ENCODE data around the gene COL18A1.

The COL18A1 gene

GRCh38 chr21:45390121-45390751, 14.7 kb upstream of the COL18A1 start:
- no peak overlapping the region for H3K4me2 ChIP-seq (ENCODE audit: insufficient read depth, low read length, poor library complexity, severe bottlenecking)
- H3K18ac ChIP-seq (ENCODE audit: low read length): peak overlapping the region; percentile 71
- no peak overlapping the region for H3K4me3 ChIP-seq (ENCODE audit: low read length in 2 of 2)
- H3K79me1 ChIP-seq (ENCODE audit: low read depth, low read length): no peaks in the 10 kb centered on the region
- peaks cover 0 to 79% (median 0%) of the 10 kb centered on the region in 3 experiments for H3K27me3 ChIP-seq (ENCODE audit: control insufficient read depth in 3 of 3, insufficient read depth in 3 of 3, low read depth in 1 of 3, low read length in 3 of 3)
- no peak overlapping the region for H3K9ac ChIP-seq (ENCODE audit: low read depth, low read length, poor library complexity)
- peak overlapping the region; percentile 3 for H2BK15ac ChIP-seq (ENCODE audit: low read length)
- H3K36me3 ChIP-seq (replicated peaks in 1 of 2; ENCODE audit: control insufficient read depth in 2 of 2, insufficient read depth in 2 of 2, low read length in 2 of 2): no peaks in the 10 kb centered on the region
- peaks cover 0 to 12% of the 10 kb centered on the region in 2 donors for H3K4me1 ChIP-seq (ENCODE audit: control insufficient read depth in 2 of 2, insufficient read depth in 1 of 2, low read depth in 1 of 2, low read length in 2 of 2)
- H2AK5ac ChIP-seq (ENCODE audit: low read depth, low read length): no peak overlapping the region
- peak overlapping the region; percentile 84 for H3K14ac ChIP-seq (ENCODE audit: low read length)
- no peak overlapping the region for H4K91ac ChIP-seq (ENCODE audit: low read depth, low read length, poor library complexity)
- no peak for DNase-seq (ENCODE audit: low spot score)
- H2BK120ac ChIP-seq (ENCODE audit: low read depth, low read length): no peak overlapping the region
- H3K9me3 ChIP-seq (replicated peaks in 1 of 2; ENCODE audit: control insufficient read depth in 2 of 2, insufficient read depth in 1 of 2, low read depth in 1 of 2, low read length in 2 of 2): no peaks in the 10 kb centered on the region
- no peak overlapping the region for H2BK5ac ChIP-seq (ENCODE audit: low read length)
- no peak overlapping the region for H2AFZ ChIP-seq (ENCODE audit: low read length)
- no peak overlapping the region for H4K8ac ChIP-seq (ENCODE audit: low read depth, low read length)
- no peak overlapping the region for H3K4ac ChIP-seq (ENCODE audit: low read length)
- no CpG with 5 or more reads among the region's 28 CpGs for WGBS, 2 donors (ENCODE audit: extremely low coverage in 2 of 2, insufficient read length in 2 of 2, insufficient replicate concordance in 1 of 2)
- no peak overlapping the region for H2BK12ac ChIP-seq (ENCODE audit: low read length)
- H3K27ac ChIP-seq (replicated peaks; ENCODE audit: low read length): no peak overlapping the region
- peak overlapping the region; percentile 66 for H3K23ac ChIP-seq (ENCODE audit: low read depth, low read length, poor library complexity)

DNA sequence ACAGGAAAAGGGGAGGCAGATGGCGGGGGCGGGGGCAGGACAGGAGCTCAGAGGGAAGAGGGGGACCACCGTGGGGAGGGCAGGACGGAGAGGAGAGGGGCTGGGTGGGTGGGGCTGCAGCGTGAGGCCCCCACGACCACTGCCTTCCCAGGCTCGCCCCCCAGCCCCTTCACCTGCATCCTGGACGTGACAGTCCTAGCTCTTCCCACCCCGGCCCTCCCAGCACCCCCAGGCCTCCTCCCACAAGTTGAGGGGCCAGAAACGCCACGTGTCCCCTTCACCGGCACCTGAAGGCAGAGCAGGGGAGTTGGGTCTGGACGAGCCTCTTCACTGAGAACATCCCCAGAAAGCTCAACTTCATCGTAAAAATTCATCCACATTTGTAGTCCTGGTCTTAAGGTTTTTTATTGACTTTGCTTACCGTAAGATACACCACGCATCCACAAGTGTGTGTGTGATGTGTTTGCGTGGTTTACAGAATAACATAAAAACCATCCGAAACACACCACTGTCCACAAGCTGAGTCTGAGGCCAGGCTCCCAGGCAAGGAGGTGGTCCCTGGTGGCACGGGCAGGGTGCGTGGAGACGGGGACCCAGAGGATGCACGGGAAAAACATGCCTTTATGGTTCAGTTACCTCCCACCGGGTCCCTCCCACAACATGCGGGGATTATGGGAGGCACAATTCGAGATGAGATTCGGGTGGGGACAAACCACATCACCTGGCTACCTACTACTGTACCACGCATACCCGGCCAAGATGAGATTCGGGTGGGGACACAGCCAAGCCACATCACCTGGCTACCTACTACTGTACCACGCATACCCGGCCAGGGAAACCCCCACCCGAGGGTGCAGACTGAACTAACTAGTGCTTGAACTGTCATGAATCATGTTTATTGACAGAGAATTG, 13.9 kb upstream of the COL18A1 start:
- H3K4me3 ChIP-seq (ENCODE audit: low read length in 2 of 2): no peak overlapping the region
- no peak overlapping the region for H2BK120ac ChIP-seq (ENCODE audit: low read depth, low read length)
- peak overlapping the region; percentile 25 for H2AK5ac ChIP-seq (ENCODE audit: low read depth, low read length)
- H3K14ac ChIP-seq (ENCODE audit: low read length): no peak overlapping the region
- no peaks in the 10 kb centered on the region for H3K9me3 ChIP-seq (replicated peaks in 1 of 2; ENCODE audit: control insufficient read depth in 2 of 2, insufficient read depth in 1 of 2, low read depth in 1 of 2, low read length in 2 of 2)
- no peak overlapping the region for H3K9ac ChIP-seq (ENCODE audit: low read depth, low read length, poor library complexity)
- no CpG with 5 or more reads among the region's 32 CpGs for WGBS, 2 donors (ENCODE audit: extremely low coverage in 2 of 2, insufficient read length in 2 of 2, insufficient replicate concordance in 1 of 2)
- DNase-seq (ENCODE audit: low spot score): no peak
- H4K8ac ChIP-seq (ENCODE audit: low read depth, low read length): no peak overlapping the region
- peaks cover 0 to 12% of the 10 kb centered on the region in 2 donors for H3K4me1 ChIP-seq (ENCODE audit: control insufficient read depth in 2 of 2, insufficient read depth in 1 of 2, low read depth in 1 of 2, low read length in 2 of 2)
- no peak overlapping the region for H2BK12ac ChIP-seq (ENCODE audit: low read length)
- no peak overlapping the region for H3K4me2 ChIP-seq (ENCODE audit: insufficient read depth, low read length, poor library complexity, severe bottlenecking)
- no peaks in the 10 kb centered on the region for H3K36me3 ChIP-seq (replicated peaks in 1 of 2; ENCODE audit: control insufficient read depth in 2 of 2, insufficient read depth in 2 of 2, low read length in 2 of 2)
- no peak overlapping the region for H2BK5ac ChIP-seq (ENCODE audit: low read length)
- H4K91ac ChIP-seq (ENCODE audit: low read depth, low read length, poor library complexity): no peak overlapping the region
- H2AFZ ChIP-seq (ENCODE audit: low read length): no peak overlapping the region
- no peak overlapping the region for H2BK15ac ChIP-seq (ENCODE audit: low read length)
- H3K27me3 ChIP-seq (ENCODE audit: control insufficient read depth in 3 of 3, insufficient read depth in 3 of 3, low read depth in 1 of 3, low read length in 3 of 3): peaks cover 0 to 76% (median 0%) of the 10 kb centered on the region in 3 experiments
- H3K4ac ChIP-seq (ENCODE audit: low read length): no peak overlapping the region
- peak overlapping the region; percentile 56 for H3K23ac ChIP-seq (ENCODE audit: low read depth, low read length, poor library complexity)
- no peak overlapping the region for H3K18ac ChIP-seq (ENCODE audit: low read length)
- no peaks in the 10 kb centered on the region for H3K79me1 ChIP-seq (ENCODE audit: low read depth, low read length)
- H3K27ac ChIP-seq (replicated peaks; ENCODE audit: low read length): no peak overlapping the region

GRCh38 chr21:45391743-45392572, 13.0 kb upstream of the COL18A1 start:
- Histone ChIP-seq H3K4me2 (ENCODE audit: insufficient read depth, low read length, poor library complexity, severe bottlenecking) (no peak overlapping the region), H2BK120ac (ENCODE audit: low read depth, low read length) (no peak overlapping the region), H2AK5ac (ENCODE audit: low read depth, low read length) (no peak overlapping the region), H3K14ac (ENCODE audit: low read length) (no peak overlapping the region), H4K91ac (ENCODE audit: low read depth, low read length, poor library complexity) (no peak overlapping the region), H3K27ac (replicated peaks; ENCODE audit: low read length) (no peak overlapping the region), H3K18ac (ENCODE audit: low read length) (no peak overlapping the region), H3K4me1 (ENCODE audit: control insufficient read depth in 2 of 2, insufficient read depth in 1 of 2, low read depth in 1 of 2, low read length in 2 of 2) (peaks cover 0 to 12% of the 10 kb centered on the region in 2 donors), H2BK12ac (ENCODE audit: low read length) (no peak overlapping the region), H3K4me3 (ENCODE audit: low read length in 2 of 2) (no peak overlapping the region), H2BK15ac (ENCODE audit: low read length) (no peak overlapping the region), H3K79me1 (ENCODE audit: low read depth, low read length) (no peaks in the 10 kb centered on the region), H3K9me3 (replicated peaks in 1 of 2; ENCODE audit: control insufficient read depth in 2 of 2, insufficient read depth in 1 of 2, low read depth in 1 of 2, low read length in 2 of 2) (no peaks in the 10 kb centered on the region), H3K9ac (ENCODE audit: low read depth, low read length, poor library complexity) (no peak overlapping the region), H2BK5ac (ENCODE audit: low read length) (no peak overlapping the region), H3K27me3 (ENCODE audit: control insufficient read depth in 3 of 3, insufficient read depth in 3 of 3, low read depth in 1 of 3, low read length in 3 of 3) (peaks cover 0 to 76% (median 0%) of the 10 kb centered on the region in 3 experiments), H3K4ac (ENCODE audit: low read length) (no peak overlapping the region), H3K23ac (ENCODE audit: low read depth, low read length, poor library complexity) (no peak overlapping the region), H3K36me3 (replicated peaks in 1 of 2; ENCODE audit: control insufficient read depth in 2 of 2, insufficient read depth in 2 of 2, low read length in 2 of 2) (no peaks in the 10 kb centered on the region), H4K8ac (ENCODE audit: low read depth, low read length) (no peak overlapping the region), H2AFZ (ENCODE audit: low read length) (no peak overlapping the region)
- WGBS, 2 donors (ENCODE audit: extremely low coverage in 2 of 2, insufficient read length in 2 of 2, insufficient replicate concordance in 1 of 2): no CpG with 5 or more reads among the region's 24 CpGs
- no peak for DNase-seq (ENCODE audit: low spot score)
